Mesendoderm (in vitro differentiated cells): ENCODE measurements around the gene RPL27A.

ENCODE experiments used
- DNase-seq: peaks from one replicate; pipeline ENCODE4 v3.0.0; 2013
- H2AK5ac ChIP-seq: 2 replicates; pipeline ENCODE4 v1.6.1; 2013; ENCODE audit warnings: low read length, inconsistent platforms
- H2BK120ac ChIP-seq: 2 replicates; pipeline ENCODE4 v1.6.1; 2013; ENCODE audit warnings: low read depth, mild to moderate bottlenecking, low read length, moderate library complexity, mixed read lengths
- H2BK15ac ChIP-seq: replicated peaks from 2 replicates; pipeline ENCODE4 v1.6.1; 2013; ENCODE audit warnings: low read depth, mild to moderate bottlenecking, moderate library complexity
- H2BK5ac ChIP-seq: 2 replicates; pipeline ENCODE4 v1.6.1; 2013; ENCODE audit warnings: low read length, inconsistent platforms
- H3K18ac ChIP-seq: 2 replicates; pipeline ENCODE4 v1.6.1; 2013; ENCODE audit warnings: mild to moderate bottlenecking, low read length, mixed read lengths
- H3K23ac ChIP-seq: one replicate; pipeline ENCODE4 v1.6.1; 2013; ENCODE audit warnings: low read length
- H3K27ac ChIP-seq: 2 replicates; pipeline ENCODE4 v1.5.1; 2013; ENCODE audit warnings: low read depth, mild to moderate bottlenecking, inconsistent platforms, low read length, moderate library complexity
- H3K27me3 ChIP-seq: 2 replicates; pipeline ENCODE4 v1.6.1; 2013; ENCODE audit warnings: low read length, control low read depth, mild to moderate bottlenecking, inconsistent platforms; ENCODE audit not compliant: insufficient read depth, poor library complexity
- H3K36me3 ChIP-seq: 2 replicates; pipeline ENCODE4 v1.6.1; 2013; ENCODE audit warnings: low read length, inconsistent platforms; ENCODE audit not compliant: control insufficient read depth, insufficient read depth
- H3K4ac ChIP-seq: one replicate; pipeline ENCODE4 v1.6.1; 2013; ENCODE audit warnings: low read depth, mild to moderate bottlenecking, low read length, moderate library complexity
- H3K4me1 ChIP-seq: 2 replicates; pipeline ENCODE4 v1.6.1; 2013; ENCODE audit warnings: low read depth, low read length, inconsistent platforms; ENCODE audit not compliant: control insufficient read depth
- H3K4me2 ChIP-seq: 2 replicates; pipeline ENCODE4 v1.6.1; 2013; ENCODE audit warnings: low read length
- H3K4me3 ChIP-seq: 2 replicates; pipeline ENCODE4 v1.5.1; 2013; ENCODE audit warnings: mild to moderate bottlenecking, low read length
- H3K56ac ChIP-seq: one replicate; pipeline ENCODE4 v1.6.1; 2013; ENCODE audit warnings: low read length
- H3K79me1 ChIP-seq: 2 replicates; pipeline ENCODE4 v1.6.1; 2013; ENCODE audit warnings: low read length, inconsistent platforms
- H3K79me2 ChIP-seq: 2 replicates; pipeline ENCODE4 v1.6.1; 2013; ENCODE audit warnings: mild to moderate bottlenecking, low read length; ENCODE audit not compliant: control insufficient read depth, insufficient read depth
- H3K9ac ChIP-seq: 2 replicates; pipeline ENCODE4 v1.6.1; 2013; ENCODE audit warnings: low read length, inconsistent platforms
- H4K5ac ChIP-seq: one replicate; pipeline ENCODE4 v1.6.1; 2013; ENCODE audit warnings: low read length
- H4K8ac ChIP-seq: one replicate; pipeline ENCODE4 v1.6.1; 2013; ENCODE audit warnings: low read depth, mild to moderate bottlenecking, control low read depth, low read length, moderate library complexity
- WGBS: extraction: QIAGEN DNeasy Blood & Tissue Kit; methylation state at CpG from one replicate; pipeline ENCODE4 v1.1.7; 2013; ENCODE audit warnings: low lambda C conversion rate, missing lambda C conversion rate; ENCODE audit not compliant: insufficient coverage; ENCODE audit errors: extremely low coverage; 5-methylcytosine and 5-hydroxymethylcytosine counted together

Gene RPL27A

GRCh38 chr11:8650401-8650990 lies 32.1 kb upstream of the RPL27A start:
- no CpG with 5 or more reads among the region's 2 CpGs for WGBS
- H3K4me3 ChIP-seq, result no peak overlapping the region
- no peak overlapping the region for H3K4me2 ChIP-seq
- H3K18ac ChIP-seq, result no peak overlapping the region
- H3K27ac ChIP-seq, result no peak overlapping the region
- H3K79me2 ChIP-seq, result no peaks in the 10 kb centered on the region
- no peaks in the 10 kb centered on the region for H3K27me3 ChIP-seq
- no peaks in the 10 kb centered on the region for H3K36me3 ChIP-seq
- DNase-seq, result no peak
- no peak overlapping the region for H3K56ac ChIP-seq
- H3K23ac ChIP-seq, result no peak overlapping the region
- H2AK5ac ChIP-seq, result no peak overlapping the region
- no peak overlapping the region for H4K8ac ChIP-seq
- H3K4ac ChIP-seq, result no peak overlapping the region
- no peak overlapping the region for H4K5ac ChIP-seq
- peaks cover 3% of the 10 kb centered on the region for H3K4me1 ChIP-seq
- H3K9ac ChIP-seq, result no peak overlapping the region
- no peak overlapping the region for H2BK15ac ChIP-seq
- no peaks in the 10 kb centered on the region for H3K79me1 ChIP-seq
- H2BK120ac ChIP-seq, result no peak overlapping the region
- H2BK5ac ChIP-seq, result no peak overlapping the region

- Histone ChIP-seq H2BK5ac (no peak overlapping the region), H3K79me2 (no peaks in the 10 kb centered on the region), H3K4me3 (no peak overlapping the region), H4K5ac (no peak overlapping the region), H3K56ac (no peak overlapping the region), H3K23ac (no peak overlapping the region), H2AK5ac (no peak overlapping the region), H3K4me1 (peaks cover 3% of the 10 kb centered on the region), H4K8ac (no peak overlapping the region), H3K9ac (no peak overlapping the region), H3K27ac (no peak overlapping the region), H3K36me3 (no peaks in the 10 kb centered on the region), H3K4ac (no peak overlapping the region), H2BK15ac (no peak overlapping the region), H3K4me2 (no peak overlapping the region), H3K27me3 (no peaks in the 10 kb centered on the region), H3K18ac (no peak overlapping the region), H2BK120ac (no peak overlapping the region), H3K79me1 (no peaks in the 10 kb centered on the region)
- no peak for DNase-seq
- no CpG with 5 or more reads among the region's 3 CpGs for WGBS
Observed at GRCh38 chr11:8652140-8652539, 30.5 kb upstream of the RPL27A start.

- Histone ChIP-seq H3K4me3 (no peak overlapping the region), H3K27ac (no peak overlapping the region), H3K4me1 (peaks cover 3% of the 10 kb centered on the region), H2BK120ac (no peak overlapping the region), H3K56ac (no peak overlapping the region), H3K79me2 (no peaks in the 10 kb centered on the region), H3K9ac (no peak overlapping the region), H3K23ac (no peak overlapping the region), H3K79me1 (no peaks in the 10 kb centered on the region), H3K4ac (no peak overlapping the region), H3K4me2 (no peak overlapping the region), H3K18ac (no peak overlapping the region), H3K27me3 (no peaks in the 10 kb centered on the region), H2BK5ac (no peak overlapping the region), H3K36me3 (no peaks in the 10 kb centered on the region), H4K5ac (no peak overlapping the region), H2BK15ac (no peak overlapping the region), H4K8ac (no peak overlapping the region), H2AK5ac (no peak overlapping the region)
- DNase-seq, result no peak
- no CpG with 5 or more reads among the region's 4 CpGs for WGBS
Observed at GRCh38 chr11:8654503-8654902, 28.1 kb upstream of the RPL27A start.

- Histone ChIP-seq H4K8ac (no peak overlapping the region), H3K23ac (no peak overlapping the region), H2BK120ac (no peak overlapping the region), H3K56ac (no peak overlapping the region), H3K27ac (no peak overlapping the region), H2BK15ac (no peak overlapping the region), H3K9ac (no peak overlapping the region), H2AK5ac (no peak overlapping the region), H3K36me3 (no peaks in the 10 kb centered on the region), H3K79me1 (no peaks in the 10 kb centered on the region), H3K18ac (no peak overlapping the region), H2BK5ac (no peak overlapping the region), H3K4me3 (no peak overlapping the region), H4K5ac (no peak overlapping the region), H3K4me1 (peaks cover 3% of the 10 kb centered on the region), H3K4me2 (no peak overlapping the region), H3K4ac (no peak overlapping the region), H3K27me3 (no peaks in the 10 kb centered on the region), H3K79me2 (no peaks in the 10 kb centered on the region)
- WGBS, result no CpG with 5 or more reads among the region's 2 CpGs
- DNase-seq, result no peak
Observed at GRCh38 chr11:8656291-8656690, 26.3 kb upstream of the RPL27A start.

- Histone ChIP-seq H4K8ac (no peak overlapping the region), H3K79me1 (no peaks in the 10 kb centered on the region), H3K27ac (no peak overlapping the region), H3K36me3 (no peaks in the 10 kb centered on the region), H3K23ac (no peak overlapping the region), H3K4me2 (no peak overlapping the region), H2BK120ac (no peak overlapping the region), H3K4ac (no peak overlapping the region), H3K56ac (no peak overlapping the region), H3K4me3 (no peak overlapping the region), H3K4me1 (peaks cover 3% of the 10 kb centered on the region), H3K79me2 (no peaks in the 10 kb centered on the region), H2AK5ac (no peak overlapping the region), H4K5ac (no peak overlapping the region), H2BK15ac (no peak overlapping the region), H3K27me3 (no peaks in the 10 kb centered on the region), H2BK5ac (no peak overlapping the region), H3K18ac (no peak overlapping the region), H3K9ac (no peak overlapping the region)
- no CpG with 5 or more reads among the region's 15 CpGs for WGBS
- peak; percentile 54 for DNase-seq
Observed at GRCh38 chr11:8658321-8659057, 24.1 kb upstream of the RPL27A start.
